Peyer's patch (tissue), 4 donors: ENCODE results near the gene E2F8. TPM values are rescaled to one million over a fixed set of nuclear protein-coding genes. Genes with fewer than 3 reads are reported as not detected.

ENCODE experiments used
- DNase-seq, 3 donors: peaks; one replicate each; pipeline ENCODE4 v3.0.0-alpha.2; 2017 to 2019
- H3K27ac ChIP-seq, 4 donors: fragments of 200-600 bp; sonication (generic); one replicate each; pipeline ENCODE4 v1.5.1; 2016 to 2019
- H3K27me3 ChIP-seq, 2 donors: fragments of 200-600 bp; sonication (generic); one replicate each; pipeline ENCODE4 v1.5.1; 2019
- H3K36me3 ChIP-seq, 3 donors: fragments of 200-600 bp; sonication (generic); one replicate each; pipeline ENCODE4 v1.5.1; 2016 to 2019
- H3K4me1 ChIP-seq, 4 donors: fragments of 200-600 bp; sonication (generic); one replicate each; pipeline ENCODE4 v1.5.1; 2016 to 2019
- H3K4me3 ChIP-seq, 4 donors: fragments of 200-600 bp; sonication (generic); 1 replicate in 3 of 4; 2 replicates in 1 of 4; pipeline ENCODE4 v1.5.1; 2016 to 2019; ENCODE audit warnings: mild to moderate bottlenecking in 1 of 4
- H3K9me3 ChIP-seq, 4 donors: fragments of 200-600 bp; sonication (generic); one replicate each; pipeline ENCODE4 v1.5.1; 2016 to 2019; ENCODE audit warnings: mild to moderate bottlenecking in 1 of 4
- CTCF ChIP-seq, 6 experiments: fragments of 450-650 bp in 4 of 6; fragments of 200-600 bp in 2 of 6; sonication (generic) in 1 of 6; IDR thresholded peaks; one replicate each; pipeline ENCODE4 v1.5.1; 2017 to 2019; ENCODE audit warnings: antibody characterized with exemption in 6 of 6, mild to moderate bottlenecking in 3 of 6, moderate library complexity in 1 of 6
- POLR2A ChIP-seq, 2 donors: fragments of 450-650 bp; IDR thresholded peaks; one replicate each; pipeline ENCODE4 v1.5.1; 2017; ENCODE audit warnings: antibody characterized with exemption in 2 of 2, mild to moderate bottlenecking in 2 of 2, moderate library complexity in 2 of 2
- total RNA-seq, 4 donors: library from RNA; depleted of rRNA; stranded (reverse); fragments of >200 nt; gene quantifications; one replicate each; pipeline ENCODE4 v1.1.0, GENCODE V29; 2016

Gene E2F8
- total RNA-seq, 4 donors from 2014 or later, result 1.5 to 14.9 (median 6.0) TPM

DNA sequence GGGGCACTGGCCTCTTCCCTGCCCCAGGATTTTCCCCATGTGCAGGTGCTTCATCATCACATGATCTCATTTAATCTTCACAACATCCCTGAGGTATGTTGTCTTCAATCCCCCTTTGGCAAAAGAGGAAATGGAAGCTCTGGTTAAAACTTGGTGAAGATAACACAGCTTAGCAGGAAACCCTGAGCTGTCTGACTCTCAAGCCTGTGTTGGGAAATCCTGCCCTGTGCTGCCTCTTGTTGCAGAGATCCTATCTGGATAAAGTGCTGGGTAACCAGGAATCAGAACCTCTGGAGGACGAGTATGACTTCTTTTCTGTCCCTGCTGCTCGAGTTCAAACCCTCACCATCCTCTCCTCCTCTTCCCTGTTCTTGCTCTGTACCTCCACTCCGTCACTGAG is 13.1 kb upstream of the E2F8 start:
- DNase-seq, result no peak
- no peak overlapping the region for H3K4me3 ChIP-seq
- no peak overlapping the region for H3K27ac ChIP-seq
- H3K4me1 ChIP-seq, result no peaks in the 10 kb centered on the region
- TF ChIP-seq CTCF (IDR thresholded peaks at IDR 0.05) (no peak), POLR2A (IDR thresholded peaks at IDR 0.05) (no peak)
- no peaks in the 10 kb centered on the region for H3K36me3 ChIP-seq
- no peaks in the 10 kb centered on the region for H3K27me3 ChIP-seq
- no peaks in the 10 kb centered on the region for H3K9me3 ChIP-seq

DNA sequence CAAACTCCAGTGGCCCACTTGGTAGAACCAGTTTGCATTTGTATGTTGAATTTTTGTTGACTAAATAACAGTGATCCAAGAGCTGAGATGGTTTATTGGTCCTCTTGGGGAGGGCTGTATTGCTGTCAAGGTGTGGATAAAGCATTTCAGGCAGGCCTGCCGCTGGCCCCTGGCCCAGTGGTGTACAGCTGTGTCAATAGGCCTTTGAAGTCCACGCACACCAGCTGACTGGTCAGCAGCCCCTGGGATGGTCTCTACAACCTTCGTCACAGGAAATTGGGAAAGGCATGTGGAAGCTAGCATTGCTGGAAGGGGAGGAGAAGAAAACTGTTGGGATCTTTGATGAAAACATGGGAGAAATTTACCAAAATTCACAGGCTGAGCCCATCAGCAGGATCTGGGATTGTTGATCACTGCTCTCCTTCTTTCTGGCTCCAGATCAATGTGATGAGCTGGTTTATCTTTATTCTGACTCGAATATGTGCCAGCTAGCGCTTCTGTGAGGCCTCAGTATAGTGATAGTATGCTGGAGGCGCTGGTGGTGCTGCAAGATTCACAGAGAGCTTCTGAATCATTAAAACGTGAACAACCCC is 12.5 kb upstream of the E2F8 start:
- Histone ChIP-seq H3K4me1 (no peaks in the 10 kb centered on the region), H3K4me3 (no peak overlapping the region), H3K27me3 (no peaks in the 10 kb centered on the region), H3K9me3 (no peaks in the 10 kb centered on the region), H3K27ac (no peak overlapping the region), H3K36me3 (no peaks in the 10 kb centered on the region)
- DNase-seq, result no peak
- TF ChIP-seq CTCF (IDR thresholded peaks at IDR 0.05), result no peak
- TF ChIP-seq POLR2A (IDR thresholded peaks at IDR 0.05), result no peak

- no peaks in the 10 kb centered on the region for H3K27me3 ChIP-seq
- no peaks in the 10 kb centered on the region for H3K4me1 ChIP-seq
- no peak overlapping the region for H3K4me3 ChIP-seq
- TF ChIP-seq POLR2A (IDR thresholded peaks at IDR 0.05) (no peak), CTCF (IDR thresholded peaks at IDR 0.05) (no peak)
- H3K27ac ChIP-seq, result no peak overlapping the region
- DNase-seq, result no peak
- H3K9me3 ChIP-seq, result no peaks in the 10 kb centered on the region
- H3K36me3 ChIP-seq, result no peaks in the 10 kb centered on the region
These were observed 11.8 kb upstream of the E2F8 start for GRCh38 chr11:19252394-19253152.

DNA sequence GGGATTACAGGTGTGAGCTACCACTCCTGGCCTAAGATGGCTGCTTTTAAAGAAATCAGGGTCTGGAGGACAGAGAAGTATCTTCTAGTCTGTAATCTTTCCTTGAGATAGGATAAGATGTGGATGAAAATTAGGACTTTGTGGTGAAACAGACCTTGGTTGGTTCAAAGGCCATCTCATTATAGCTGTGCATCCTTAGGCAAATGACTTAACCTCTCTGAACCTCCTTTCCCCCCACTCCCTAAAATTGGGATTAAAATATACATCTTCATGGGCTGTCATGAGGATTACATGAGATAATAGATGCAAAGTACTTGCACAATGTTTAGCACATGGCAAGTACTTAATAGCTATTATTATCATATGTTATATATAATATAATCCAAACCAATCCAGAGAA is 10.8 kb upstream of the E2F8 start:
- no peak overlapping the region for H3K27ac ChIP-seq
- TF ChIP-seq POLR2A (IDR thresholded peaks at IDR 0.05) (no peak), CTCF (IDR thresholded peaks at IDR 0.05) (no peak)

DNA sequence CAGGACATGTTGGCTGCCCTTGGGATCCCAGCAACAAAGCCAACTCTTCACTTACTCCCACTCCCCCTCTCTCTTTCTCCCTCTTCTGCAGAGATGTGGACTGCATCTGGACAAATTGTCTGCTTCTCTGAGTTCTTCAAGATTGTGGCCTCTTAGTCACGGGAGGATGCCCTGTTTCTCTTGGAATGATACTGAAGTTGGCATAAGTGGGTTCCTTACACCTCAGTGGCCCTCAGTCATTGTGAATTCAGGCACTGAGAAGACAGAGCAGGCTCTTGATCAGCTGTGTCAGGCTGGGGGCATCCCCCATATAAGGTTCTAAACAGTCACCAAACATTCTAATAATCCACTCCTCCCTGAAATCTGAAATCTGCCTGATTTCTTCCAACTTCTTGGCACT is 6.1 kb upstream of the E2F8 start:
- Histone ChIP-seq H3K27me3 (peaks cover 0 to 9% of the 10 kb centered on the region in 2 donors), H3K4me3 (no peak overlapping the region), H3K9me3 (no peaks in the 10 kb centered on the region), H3K36me3 (no peaks in the 10 kb centered on the region), H3K4me1 (peaks cover 0 to 10% (median 7%) of the 10 kb centered on the region in 4 donors), H3K27ac (no peak overlapping the region)
- DNase-seq, result no peak
- TF ChIP-seq POLR2A (IDR thresholded peaks at IDR 0.05) (no peak), CTCF (IDR thresholded peaks at IDR 0.05) (no peak)

More for the DNA sequence above, 10.8 kb upstream of the E2F8 start:
- no peaks in the 10 kb centered on the region for H3K9me3 ChIP-seq
- H3K27me3 ChIP-seq, result no peaks in the 10 kb centered on the region
- no peaks in the 10 kb centered on the region for H3K36me3 ChIP-seq
- no peak for DNase-seq
- H3K4me3 ChIP-seq, result no peak overlapping the region
- H3K4me1 ChIP-seq, result no peaks in the 10 kb centered on the region
